ENCODE measurements around the gene CSTB.
"Not testable (repeated sequence)": the region's sequence is repeated elsewhere in the genome, so short reads cannot be mapped to it uniquely, and the experiment has no call there.

Gene CSTB

GRCh38 chr21:43775795-43776430 lies at the start of gene CSTB:
TSS of gene CSTB (minus strand) at chr21:43776308. CDS start at chr21:43776269, 39 bp downstream.
- peak; percentile 45 to 88 for DNase-seq

DNA sequence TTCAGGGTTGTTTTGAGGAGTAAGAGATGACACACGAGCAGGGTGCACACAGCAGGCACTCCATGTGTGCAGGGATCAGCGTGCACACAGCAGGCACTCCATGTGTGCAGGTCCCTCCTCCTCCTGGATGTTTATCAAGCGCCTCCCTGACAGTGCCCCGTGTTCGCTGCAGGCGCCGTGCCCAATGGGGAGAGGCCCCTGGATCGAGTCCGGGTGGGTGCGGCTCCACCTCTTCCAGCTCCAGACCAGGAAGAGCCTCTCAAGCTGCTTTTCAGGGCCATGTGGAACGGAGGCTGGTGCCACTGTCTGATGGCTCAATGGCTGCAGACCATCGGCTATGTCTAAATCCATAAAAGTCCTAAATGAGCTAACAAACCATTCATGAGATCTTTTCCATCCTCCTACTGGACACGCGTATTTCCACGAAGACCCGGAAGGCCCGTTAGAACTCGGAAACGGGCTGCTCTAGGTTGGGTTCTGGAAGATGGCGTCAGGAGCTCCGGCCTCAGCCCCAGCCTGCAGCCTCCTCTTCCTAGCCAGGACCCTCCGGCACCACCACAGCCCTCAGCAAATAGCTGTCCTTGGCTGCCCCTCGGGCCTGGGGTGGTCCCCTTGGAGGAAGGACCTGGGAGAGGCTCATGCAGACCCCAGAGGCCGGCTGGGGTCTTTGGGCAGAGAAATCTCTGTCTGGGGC lies 49.3 kb upstream of the CSTB start:
- DNase-seq = no peak

GRCh38 chr21:43824333-43825241 lies 48.5 kb upstream of the CSTB start:
- no peak for DNase-seq

DNA sequence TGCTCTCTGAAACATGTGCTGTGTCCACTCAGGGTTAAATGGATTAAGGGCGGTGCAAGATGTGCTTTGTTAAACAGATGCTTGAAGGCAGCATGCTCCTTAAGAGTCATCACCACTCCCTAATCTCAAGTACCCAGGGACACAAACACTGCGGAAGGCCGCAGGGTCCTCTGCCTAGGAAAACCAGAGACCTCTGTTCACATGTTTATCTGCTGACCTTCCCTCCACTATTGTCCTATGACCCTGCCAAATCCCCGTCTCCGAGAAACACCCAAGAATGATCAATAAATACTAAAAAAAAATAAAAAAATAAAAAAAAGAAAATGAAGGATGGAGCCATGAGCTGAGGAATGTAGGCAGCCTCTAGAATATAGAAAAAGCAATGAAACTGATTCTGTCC lies 46.6 kb upstream of the CSTB start:
- not testable (repeated sequence) for DNase-seq

GRCh38 chr21:43822166-43822565 lies 46.1 kb upstream of the CSTB start:
- not testable (repeated sequence) for DNase-seq

- no peak for DNase-seq
These were observed 44.4 kb upstream of the CSTB start for GRCh38 chr21:43820466-43820865.

- DNase-seq = no peak
These were observed 43.6 kb upstream of the CSTB start for GRCh38 chr21:43819511-43820405.

DNA sequence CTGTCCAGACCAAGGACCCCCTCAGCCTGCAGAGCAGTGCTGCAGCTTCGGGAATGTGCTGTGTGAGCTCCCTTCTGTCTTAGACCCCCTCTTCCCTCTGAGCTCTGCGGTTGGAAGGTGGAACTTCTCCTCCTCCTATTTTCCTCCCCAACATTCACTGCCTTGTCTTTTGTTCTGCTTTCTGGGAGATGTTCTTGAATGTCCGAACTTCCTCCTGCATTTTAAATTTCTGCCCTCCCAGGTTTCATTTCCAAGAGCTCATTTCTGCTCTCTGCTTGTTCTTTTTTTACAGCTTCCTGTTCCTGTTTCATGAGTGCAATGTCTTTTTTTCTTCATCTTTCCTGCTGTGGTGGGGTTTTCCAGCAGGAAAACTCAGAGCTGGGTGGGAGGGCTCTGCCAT lies 42.6 kb upstream of the CSTB start:
- no peak for DNase-seq

- no peak for DNase-seq
These were observed 41.3 kb upstream of the CSTB start for GRCh38 chr21:43817157-43818086.

DNA sequence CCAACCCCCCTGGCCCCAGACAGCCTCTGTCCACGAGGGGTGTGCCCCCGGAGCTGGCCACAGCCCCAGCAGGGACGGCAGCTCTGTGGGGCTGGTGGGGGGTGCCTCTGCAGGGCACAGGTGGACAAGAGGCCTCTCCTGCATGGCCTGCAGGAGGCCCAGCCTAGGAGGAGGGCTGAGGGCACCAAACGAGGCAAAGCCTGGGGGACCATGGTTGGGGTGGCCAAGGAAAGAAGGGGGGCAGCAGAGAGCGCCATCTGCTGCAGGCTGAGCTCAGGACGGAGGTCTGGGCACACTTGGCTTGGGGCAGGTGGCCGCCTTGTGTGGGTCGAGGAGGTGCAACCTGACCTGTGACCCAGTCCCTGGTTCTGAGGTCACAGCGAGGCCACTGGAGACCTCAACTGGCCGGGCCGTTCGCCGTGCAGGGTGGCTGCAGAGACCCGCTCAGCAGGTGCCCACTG lies 40.5 kb upstream of the CSTB start:
- DNase-seq = no peak

- DNase-seq = no peak
These were observed 39.9 kb upstream of the CSTB start for GRCh38 chr21:43815991-43816390.

DNA sequence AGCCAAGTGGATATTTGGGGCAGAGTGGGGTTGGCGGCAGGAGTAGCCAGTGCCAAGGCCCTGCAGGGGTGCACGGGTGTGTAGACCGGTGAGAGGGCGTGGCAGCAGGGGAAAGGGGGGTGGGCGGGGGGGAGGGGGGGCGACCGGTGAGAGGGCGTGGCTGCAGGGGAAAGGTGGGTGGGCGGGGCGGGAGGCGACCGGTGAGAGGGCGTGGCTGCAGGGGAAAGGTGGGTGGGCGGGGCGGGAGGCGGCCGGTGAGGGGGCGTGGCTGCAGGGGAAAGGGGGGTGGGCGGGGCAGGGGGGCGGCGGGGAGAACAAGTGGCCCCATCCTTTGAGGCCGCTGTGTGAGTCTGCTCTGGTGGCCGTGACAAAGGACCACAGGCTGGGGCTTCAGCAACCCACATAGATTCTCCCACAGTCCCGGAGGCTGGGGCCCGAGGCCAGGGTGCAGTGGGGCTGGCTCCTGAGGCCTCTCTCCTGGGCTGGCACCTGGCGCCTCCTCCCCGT lies 39.1 kb upstream of the CSTB start:
- peak in 1 of 2 experiments; percentile 49 for DNase-seq

DNA sequence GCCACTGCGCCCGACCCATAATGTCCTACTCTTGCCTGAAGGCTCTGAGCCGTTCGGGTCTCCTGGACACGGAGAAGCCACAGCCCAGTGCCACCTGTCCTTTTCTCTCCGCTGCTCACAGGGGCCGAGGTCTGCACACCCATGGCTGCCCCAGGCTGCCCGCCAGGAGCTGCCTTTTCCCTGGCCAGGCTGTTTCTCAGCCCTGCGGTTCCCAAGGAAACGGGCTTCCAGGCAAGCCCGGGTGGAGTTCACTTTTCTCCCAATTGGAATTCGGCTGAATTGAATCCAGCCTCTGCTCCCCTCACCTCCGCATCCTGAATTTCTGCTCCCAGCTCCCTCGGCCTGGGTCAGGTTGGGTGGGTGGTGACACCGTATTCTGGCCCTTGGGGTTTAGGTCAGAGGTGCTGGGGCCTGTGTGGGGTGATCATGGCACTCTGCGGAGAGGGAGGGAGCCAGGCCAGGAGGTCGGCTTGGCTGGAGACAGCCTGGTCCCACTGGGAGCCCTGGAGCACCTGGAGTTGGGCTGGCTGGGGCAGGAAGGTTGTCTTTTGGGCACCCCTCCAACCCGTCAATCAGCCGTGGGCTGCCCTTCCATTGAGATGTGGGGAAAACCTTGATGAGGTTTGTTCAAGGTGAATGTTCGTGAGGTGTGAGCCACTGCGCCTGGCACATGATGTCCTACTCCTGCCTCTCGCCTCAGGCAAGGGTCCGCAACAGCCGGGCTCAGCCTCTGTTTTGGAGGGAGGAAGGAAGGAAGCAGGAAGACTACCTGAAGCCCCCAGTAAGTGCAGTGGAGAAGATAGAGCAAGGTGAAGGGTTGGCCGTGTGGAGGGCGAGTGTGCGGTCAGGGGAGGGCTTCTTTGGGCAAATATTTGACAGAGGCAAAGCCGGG lies 38.4 kb upstream of the CSTB start:
- DNase-seq = no peak

GRCh38 chr21:43813656-43813980 lies 37.5 kb upstream of the CSTB start:
- no peak for DNase-seq

DNA sequence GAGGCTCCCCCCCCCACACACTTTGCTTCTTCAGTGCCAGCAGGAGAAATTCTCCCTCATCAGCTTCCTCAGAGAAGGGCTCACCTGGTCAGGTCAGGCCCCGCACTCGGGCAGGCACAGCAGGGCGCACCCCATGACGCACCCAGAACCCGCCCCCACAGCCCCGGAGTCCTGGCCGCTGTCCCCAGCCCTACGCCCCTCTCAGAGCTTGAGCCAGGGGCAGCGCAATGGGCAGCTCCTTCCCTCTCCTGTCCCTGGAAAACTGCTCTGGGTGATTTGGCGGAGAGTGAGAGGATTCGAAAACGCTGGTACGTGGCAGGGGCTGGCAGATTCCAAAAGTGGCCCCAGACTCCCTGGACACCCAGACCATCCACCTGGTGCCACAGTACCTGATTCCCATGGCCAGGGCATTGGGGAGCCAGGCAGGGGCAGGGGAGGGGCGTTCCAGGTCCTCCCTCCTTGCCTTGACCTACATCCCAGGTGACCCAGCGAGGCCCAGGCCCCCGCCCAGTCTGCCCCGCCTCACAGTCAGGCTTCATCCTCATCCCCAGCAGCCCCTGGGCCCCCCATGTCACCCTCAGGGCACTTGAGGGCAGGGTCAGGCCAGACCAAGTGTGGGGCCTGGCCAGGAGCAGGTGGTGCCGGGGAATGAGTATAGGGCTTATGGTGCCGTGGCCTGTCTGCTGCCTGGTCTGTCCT lies 37.0 kb upstream of the CSTB start:
- DNase-seq = no peak

DNA sequence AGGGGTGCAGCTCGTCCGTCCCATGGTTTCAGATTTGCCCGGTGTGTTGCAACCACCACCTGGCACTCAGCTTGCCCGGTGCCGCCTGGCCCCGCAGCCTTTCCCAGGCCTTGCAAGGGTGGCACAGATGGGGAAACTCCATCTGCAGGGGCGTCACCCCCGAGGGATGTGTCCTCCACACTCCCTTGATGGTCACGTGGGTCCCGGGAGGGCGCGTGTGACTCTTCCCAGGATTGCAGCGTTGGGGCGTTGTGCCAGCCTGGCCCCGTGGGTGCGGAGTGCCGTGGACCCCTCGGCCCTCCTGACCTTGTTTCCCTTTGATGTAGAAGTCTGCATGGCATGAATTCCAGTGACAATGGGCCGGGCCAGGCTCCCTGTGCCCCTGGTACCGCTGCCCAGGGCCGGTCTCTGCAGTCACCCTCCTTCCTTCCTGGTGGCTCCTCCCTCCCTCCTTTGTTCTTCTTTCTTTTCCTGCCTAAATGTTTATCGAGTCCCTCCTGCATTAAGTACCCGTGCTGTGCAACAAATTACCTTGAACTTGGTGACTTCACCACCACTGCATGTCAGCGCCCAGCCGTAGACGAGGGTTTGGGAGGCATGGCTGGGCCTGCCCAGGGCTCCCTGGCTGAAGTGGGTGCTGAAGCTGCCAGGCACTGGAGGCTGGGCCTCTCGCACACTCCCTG lies 36.2 kb upstream of the CSTB start:
- DNase-seq = peak in 1 of 2 experiments; percentile 46

DNA sequence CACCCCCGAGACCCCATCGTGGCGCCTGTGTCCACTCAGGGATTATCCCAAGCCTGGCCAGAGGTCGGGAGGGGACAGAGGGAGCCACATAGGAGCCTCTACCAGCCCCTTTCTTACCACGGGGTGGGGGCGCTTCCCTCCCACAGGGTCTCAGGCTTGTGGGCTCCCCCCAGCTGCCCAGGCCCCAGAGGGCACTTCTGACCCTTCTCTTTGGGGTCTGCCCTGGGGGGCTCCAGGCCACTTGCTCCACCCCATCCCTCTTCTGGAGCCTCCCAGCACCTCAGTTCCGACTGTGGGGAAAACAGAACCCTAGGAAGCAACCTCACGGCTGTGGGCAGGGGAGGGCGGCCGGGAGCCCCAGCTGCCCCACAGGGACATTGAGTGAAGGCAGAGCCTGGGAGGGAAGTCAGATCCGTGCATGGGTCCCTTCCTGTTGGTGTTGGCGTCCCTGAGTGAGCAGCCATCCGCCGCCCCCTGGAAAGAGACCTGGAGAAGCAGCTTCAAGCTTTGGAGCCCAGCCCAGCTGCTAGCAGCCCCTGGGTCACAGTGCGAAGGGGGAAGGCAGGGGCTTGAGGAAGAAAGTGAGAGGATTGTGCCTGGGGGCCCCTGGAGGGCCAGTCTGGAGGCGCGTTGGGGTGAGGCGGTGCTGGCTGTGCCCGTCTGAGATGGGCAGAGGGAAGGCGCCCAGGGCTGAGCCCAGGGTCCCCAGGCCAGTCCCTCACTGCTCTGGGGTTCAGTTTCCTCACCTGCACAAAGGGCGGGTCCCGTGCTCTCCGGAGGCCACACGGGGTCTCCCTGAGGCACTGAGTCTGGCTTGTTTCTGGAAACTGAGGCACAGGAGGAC lies 35.4 kb upstream of the CSTB start:
- peak in 1 of 2 experiments; percentile 29 for DNase-seq
